HG02798 (cell line): ENCODE measurements around the gene SPRYD3.

ENCODE experiments used
- ATAC-seq: cut with Tn5 transposase; IDR thresholded peaks from one replicate; pipeline ENCODE4 v1.9.1; 2021; ENCODE audit warnings: mild to moderate bottlenecking; ENCODE audit not compliant: unreplicated experiment, poor library complexity

The SPRYD3 gene

GRCh38 chr12:53086361-53086760 is 7.2 kb upstream of the SPRYD3 start:
- ATAC-seq = no peak

GRCh38 chr12:53082637-53083175 is 3.5 kb upstream of the SPRYD3 start:
- ATAC-seq = no peak

GRCh38 chr12:53078425-53079225 is 565 bp downstream of the SPRYD3 start:
- no peak for ATAC-seq

- no peak for ATAC-seq
These were observed 2.2 kb downstream of the SPRYD3 start for GRCh38 chr12:53077030-53077429.

GRCh38 chr12:53076461-53076860 is 2.7 kb downstream of the SPRYD3 start:
- ATAC-seq = no peak

GRCh38 chr12:53074999-53075370 is 4.2 kb downstream of the SPRYD3 start:
- no peak for ATAC-seq

- no peak for ATAC-seq
These were observed 4.7 kb downstream of the SPRYD3 start for GRCh38 chr12:53074283-53074998.

- no peak for ATAC-seq
These were observed 5.3 kb downstream of the SPRYD3 start for GRCh38 chr12:53073881-53074280.

- no peak for ATAC-seq
These were observed 7.3 kb downstream of the SPRYD3 start for GRCh38 chr12:53071591-53072551.

- ATAC-seq = no peak
These were observed 8.2 kb downstream of the SPRYD3 start for GRCh38 chr12:53070877-53071492.

GRCh38 chr12:53069621-53070410 is 9.4 kb downstream of the SPRYD3 start:
- no peak for ATAC-seq

GRCh38 chr12:53068811-53069585 is 10.2 kb downstream of the SPRYD3 start:
- ATAC-seq = no peak

GRCh38 chr12:53067993-53068770 is 11.0 kb downstream of the SPRYD3 start:
- ATAC-seq = no peak

- no peak for ATAC-seq
These were observed 11.9 kb downstream of the SPRYD3 start for GRCh38 chr12:53067074-53067992.

GRCh38 chr12:53065975-53066931 is 12.9 kb downstream of the SPRYD3 start:
- ATAC-seq = no peak

- no peak for ATAC-seq
These were observed 13.7 kb downstream of the SPRYD3 start for GRCh38 chr12:53065470-53065869.
